GM21526 (cell line): ENCODE data around the gene EPHB4.
"Not testable (repeated sequence)": the region's sequence is repeated elsewhere in the genome, so short reads cannot be mapped to it uniquely, and the experiment has no call there.

ENCODE experiments used
- ATAC-seq: cut with Tn5 transposase; IDR thresholded peaks from one replicate; pipeline ENCODE4 v1.9.1; 2021; ENCODE audit warnings: moderate library complexity; ENCODE audit not compliant: unreplicated experiment, low FRiP score

The EPHB4 gene

DNA sequence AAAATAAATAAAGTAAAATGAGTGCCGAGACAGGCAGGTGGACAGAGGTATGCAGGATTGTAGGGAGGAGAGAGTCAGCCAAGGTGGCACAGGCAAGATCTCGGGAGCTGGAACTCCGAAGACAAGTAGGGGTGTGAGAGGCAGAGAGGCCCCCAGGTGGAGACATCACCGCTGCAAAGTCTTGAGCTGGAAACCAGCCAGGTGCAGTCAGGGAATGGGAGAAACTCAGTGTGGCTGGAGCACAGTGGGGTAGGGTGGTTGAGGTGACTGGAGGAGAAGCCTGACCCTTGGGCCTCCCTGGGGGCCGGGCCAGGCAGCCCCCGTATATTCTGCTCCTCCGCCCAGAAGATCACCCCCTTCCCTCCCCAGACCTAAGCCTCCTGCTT is 4.2 kb downstream of the EPHB4 start:
- no peak for ATAC-seq

DNA sequence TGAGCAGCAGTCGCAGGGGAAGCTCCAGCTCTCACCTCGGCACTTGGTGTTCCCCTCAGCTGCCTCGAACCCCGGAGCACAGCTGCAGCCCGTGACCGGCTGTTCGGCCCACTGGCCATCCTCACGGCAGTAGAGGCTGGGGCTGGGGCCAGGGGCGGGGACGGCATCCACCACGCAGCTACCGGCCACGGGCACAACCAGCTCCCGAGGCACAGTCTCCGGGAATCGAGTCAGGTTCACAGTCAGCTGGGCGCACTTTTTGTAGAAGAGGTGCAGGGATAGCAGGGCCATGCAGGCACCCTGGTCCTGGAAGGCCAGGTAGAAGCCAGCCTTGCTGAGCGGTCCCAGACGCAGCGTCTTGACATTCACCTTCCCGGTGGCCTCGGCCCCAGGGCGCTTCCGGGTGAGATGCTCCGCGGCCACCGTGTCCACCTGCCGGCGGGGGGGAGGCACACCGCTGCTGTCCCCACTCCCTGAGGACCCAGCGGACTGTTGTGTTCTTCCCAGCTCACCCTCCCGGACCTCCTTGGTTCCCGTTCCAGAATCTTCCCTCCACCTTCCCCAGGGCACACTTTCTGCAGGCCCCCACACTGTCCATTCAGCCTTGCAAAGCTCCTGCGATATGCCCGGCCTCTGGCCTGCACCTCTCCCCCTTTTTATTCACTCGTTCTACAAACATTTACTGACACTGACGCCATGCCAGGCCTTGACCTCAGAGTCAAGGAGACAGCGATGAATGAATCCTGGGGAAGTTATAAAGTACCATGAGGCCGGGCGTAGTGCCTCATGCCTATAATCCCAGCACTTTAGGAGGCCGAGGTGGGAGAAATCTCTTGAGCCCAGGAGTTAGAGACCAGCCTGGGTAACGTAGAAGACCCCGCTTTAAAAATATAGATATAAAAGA is 4.8 kb downstream of the EPHB4 start:
- ATAC-seq = no peak

DNA sequence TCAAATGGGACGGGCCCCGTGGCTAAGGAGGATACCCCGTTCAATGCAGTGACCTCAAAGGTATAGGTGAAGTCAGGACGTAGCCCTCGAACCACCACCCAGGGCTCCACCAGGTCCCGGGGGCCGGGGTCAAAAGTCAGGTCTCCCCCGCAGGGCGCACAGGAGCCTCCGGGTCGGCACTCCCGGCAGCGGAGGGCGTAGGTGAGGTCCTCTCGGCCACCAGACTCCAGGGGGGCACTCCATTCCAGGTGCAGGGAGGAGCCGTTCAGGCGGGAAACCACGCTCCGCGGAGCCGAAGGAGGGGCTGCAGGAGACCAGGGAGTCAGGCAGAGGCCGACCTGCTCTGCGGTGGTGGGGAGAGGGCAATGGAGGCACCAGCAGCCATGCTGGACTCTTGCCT is 7.7 kb downstream of the EPHB4 start:
- no peak for ATAC-seq

DNA sequence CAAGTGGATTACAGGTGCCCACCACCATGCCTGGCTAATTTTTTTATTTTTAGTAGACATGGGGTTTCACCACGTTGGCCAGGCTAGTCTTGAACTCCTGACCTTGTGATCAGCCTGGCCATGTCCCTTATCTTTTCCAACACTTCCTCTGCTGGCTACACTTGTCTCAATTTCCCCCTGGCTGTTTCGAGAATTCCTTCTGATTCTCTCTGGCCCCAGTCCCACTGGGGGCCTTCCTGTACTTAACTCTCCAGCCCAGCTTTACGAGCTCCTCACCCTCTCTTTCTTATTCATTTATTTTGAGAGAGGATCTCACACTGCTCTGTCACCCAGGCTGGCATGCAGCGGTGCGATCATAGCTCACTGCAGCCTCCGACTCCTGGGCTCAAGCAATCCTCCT is 8.5 kb downstream of the EPHB4 start:
- no peak for ATAC-seq

DNA sequence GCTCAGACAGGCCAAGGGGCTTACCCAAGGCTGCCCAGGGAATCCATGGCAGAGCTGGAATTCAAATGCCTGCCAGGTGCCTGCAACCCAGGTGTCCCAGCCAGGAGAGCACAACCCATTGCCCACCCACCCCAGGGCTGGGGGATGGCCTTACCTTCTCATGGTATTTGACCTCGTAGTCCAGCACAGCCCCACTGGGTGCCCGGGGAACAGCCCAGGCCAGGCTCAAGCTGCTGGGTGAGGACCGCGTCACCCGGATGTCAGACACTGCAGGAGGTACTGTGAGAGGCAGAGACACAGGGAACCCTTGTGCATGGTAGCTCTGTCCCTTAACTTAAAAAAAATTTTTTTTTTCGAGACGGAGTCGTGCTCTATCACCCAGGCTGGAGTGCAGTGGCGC is 9.0 kb downstream of the EPHB4 start:
- no peak for ATAC-seq

DNA sequence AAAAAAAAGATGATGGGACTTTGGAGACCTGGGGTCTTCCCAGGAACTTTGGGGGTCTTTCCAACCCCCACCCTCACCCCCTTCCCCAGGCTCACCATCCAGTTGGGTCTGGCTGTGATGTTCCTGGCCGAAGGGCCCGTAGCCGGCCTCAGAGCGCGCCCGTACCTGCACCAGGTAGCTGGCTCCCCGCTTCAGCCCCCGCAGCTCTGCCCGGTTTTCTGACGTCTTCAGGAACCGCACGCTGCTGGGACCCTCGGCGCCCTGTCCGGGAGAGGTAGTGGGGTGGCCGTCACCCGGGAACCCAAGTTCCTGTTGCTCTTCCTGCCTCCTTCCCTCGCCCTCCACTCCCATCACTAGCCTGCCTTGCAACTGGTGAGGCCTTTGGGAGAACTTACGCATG is 10.2 kb downstream of the EPHB4 start:
- no peak for ATAC-seq

DNA sequence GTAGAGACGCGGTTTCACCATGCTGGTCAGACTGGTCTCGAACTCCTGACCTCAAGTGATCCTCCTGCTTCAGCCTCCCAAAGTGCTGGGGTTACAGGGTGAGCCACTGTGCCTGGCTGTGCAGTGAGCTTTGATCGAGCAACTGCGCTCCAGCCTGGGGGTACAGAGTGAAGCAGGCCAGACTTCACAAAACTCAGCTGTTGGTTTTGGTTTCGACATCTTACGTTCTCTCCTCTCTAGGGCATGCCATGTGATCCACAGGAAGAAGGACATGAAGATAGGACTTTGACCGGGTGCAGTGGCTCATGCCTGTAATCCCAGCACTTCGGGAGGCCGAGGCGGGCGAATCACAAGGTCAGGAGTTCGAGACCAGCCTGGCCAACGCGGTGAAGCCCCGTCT is 10.8 kb downstream of the EPHB4 start:
- not testable (repeated sequence) for ATAC-seq

DNA sequence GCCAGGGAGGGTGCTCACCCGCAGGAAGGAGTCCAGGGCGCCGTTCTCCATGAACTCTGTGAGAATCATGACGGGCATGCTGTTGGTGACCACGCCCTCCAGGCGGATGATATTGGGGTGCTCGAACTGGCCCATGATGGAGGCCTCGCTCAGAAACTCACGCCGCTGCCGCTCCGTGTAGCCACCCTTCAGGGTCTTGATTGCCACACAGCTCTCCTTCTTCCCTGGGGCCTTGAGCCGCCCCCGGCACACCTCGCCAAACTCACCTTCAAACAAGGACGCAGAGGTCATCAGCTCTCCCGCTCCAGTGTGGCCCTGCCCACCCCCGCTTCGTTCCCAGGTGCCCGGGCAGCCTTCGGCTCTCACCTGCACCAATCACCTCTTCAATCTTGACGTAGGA is 14.6 kb downstream of the EPHB4 start:
- no peak for ATAC-seq

DNA sequence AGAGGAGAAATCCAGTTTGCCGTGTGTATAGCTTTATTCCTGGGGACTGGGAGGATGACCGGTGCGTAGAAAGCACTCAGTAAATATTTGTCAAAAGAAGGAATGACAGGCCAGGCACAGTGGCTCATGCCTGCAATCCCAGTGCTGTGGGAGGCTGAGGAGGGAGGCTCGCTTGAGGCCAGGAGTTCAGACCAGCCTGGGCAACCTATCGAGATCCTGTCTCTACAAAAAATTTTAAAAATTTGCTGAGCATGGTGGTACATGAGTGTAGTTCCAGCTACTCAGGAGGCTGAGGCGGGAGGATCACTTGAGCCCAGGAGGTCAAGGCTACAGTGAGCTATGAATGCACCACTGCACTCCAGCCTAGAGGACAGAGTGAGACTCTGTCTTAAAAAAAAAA is 15.8 kb downstream of the EPHB4 start:
- ATAC-seq = no peak

DNA sequence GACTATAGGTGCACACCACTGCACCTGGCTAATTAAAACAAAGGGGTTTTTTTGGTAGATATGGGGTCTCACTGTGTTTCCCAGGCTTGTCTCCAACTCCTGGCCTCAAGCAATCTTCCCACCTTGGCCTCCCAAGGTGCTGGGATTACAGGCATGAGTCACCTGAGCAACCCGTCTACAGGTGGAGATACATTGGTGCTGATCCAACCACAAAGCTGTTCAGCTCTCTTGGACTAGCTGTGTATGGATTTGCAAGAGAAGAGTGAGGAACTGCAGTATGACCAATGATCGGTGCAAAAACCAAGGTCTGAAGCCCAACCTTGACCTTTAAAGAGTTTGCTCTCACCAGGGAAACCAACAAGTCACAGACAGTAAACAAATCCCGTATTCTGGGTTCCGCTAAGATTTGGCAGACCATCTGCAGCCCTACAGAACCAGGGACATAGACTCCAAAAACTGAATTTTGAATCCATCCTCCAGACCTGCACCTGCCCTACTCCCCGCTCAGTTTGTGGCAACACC is 18.9 kb downstream of the EPHB4 start:
- ATAC-seq = no peak

DNA sequence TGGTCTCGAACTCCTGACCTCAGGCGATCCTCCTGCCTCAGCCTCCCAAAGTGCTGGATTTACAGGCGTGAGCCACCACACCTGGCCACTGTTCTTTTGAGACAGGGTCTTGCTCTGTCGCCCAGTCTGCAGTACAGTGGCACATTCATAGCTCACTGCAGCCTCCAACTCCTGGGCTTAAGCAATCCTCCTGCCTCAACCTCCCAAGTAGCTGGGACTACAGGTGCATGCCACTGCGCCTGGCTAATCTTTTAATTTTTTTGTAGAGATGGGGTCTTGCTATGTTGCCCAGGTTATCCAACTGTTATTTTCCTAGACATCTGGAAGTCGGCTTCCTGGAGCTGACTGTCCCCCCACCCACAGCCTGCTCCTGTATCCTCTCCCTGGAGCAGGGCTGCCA is 20.4 kb downstream of the EPHB4 start:
- not testable (repeated sequence) for ATAC-seq

DNA sequence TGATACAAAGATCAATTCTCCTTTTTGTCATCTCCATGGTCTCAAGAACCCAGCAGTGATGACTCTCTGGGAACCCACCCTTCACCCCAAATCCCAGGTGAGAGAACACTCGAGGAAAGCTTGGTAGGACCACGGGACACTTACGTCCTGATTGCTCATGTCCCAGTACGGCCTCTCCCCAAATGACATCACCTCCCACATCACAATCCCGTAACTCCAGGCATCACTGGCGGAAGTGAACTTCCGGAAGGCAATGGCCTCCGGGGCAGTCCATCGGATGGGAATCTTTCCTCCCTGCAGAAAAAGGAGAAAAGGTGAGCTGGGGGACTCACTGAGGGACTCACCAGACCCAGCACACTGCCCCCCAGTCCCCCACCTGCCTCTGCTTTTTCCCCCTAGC is 21.0 kb downstream of the EPHB4 start:
- ATAC-seq = no peak

DNA sequence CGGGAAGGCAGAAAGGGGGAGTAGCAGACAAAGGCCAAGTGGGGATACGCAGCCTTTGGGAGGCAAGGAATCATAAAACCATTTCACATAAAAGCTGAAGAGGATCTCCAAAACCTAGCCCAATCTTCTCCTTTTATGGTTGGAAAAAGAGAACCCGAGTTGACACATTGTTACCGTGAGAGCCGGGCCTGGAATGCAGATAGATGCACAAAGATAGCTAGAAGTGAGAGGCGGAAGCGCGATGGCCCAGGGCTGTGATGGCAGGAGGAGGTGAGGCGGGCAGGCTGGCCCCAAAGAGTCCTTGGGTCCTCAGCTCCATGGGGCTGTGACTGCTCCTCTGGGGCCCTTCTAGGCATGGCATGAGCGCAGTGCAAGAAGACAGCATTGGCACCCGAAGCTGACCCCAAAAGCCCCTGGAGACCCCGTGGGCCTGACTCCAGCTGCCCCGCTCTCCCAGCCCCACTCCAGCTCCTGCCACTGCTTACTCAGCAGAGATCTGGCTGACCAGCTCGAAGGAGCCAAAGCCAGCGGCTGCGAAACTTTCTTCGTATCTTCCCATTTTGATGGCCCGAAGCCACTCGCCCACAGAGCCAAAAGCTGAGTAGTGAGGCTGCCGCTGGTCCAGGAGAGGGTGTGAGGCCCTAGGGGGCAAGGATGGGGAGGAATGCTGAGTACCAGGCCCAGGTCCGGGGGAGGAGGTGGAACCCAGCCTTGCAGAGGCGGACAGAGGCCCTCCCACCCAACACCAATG is 22.5 kb downstream of the EPHB4 start:
- no peak for ATAC-seq

DNA sequence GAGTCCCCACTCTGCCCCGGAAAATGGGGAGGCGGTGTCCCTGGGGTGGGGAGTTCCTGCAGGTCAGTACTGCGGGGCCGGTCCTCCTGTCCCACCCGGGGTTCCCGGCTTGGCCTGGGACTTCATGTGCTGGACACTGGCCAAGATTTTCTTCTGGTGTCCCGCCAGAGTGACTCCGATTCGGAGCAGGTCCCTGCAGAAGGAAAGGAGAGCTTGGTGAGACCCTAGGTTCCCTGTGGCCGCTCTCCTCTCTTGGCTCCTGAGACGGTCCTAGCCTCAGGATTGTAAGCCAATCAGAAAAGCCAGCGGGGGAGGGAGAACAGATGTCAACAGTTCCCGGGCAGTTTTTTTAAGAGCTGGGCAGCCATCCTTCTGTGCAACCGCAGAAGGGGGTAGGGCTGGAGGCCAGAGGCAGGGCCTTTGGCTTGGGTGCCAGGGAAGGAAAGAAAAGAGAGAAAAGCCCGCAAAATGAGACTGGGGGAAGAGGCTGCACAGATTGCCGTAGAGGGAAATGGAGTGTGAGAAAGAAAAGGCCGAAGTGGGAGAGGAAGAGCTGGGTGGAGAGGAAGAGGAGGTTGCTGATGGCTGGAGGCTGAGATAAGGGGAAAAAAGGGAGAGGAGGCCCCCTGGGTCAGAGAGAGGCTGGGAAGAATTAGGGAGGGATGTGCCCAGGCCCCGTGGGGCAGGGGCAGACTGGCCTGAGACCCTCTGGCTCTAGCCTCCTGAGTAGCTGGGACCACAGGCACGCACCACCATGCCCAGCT is 23.7 kb downstream of the EPHB4 start:
- peak; percentile 93 for ATAC-seq

DNA sequence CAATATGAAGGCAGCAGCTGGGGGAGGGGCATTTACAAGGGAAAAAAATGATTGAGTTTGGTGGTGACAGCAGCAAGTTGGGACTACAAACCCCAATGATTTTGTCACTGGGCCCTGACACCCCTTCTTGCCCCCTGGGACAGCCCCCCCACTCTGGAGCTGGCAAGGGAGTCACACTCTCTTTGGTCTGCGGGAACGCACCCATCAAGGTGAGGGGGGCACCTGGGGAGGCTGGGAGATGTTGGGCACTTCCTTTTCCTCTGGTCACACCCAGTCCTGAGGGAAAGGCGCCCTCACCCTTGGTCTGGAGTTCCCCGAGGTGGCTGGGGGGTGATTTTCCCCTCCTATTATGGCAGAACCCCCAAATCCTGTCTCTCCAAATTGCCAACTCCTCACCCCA is 24.4 kb downstream of the EPHB4 start:
- no peak for ATAC-seq

DNA sequence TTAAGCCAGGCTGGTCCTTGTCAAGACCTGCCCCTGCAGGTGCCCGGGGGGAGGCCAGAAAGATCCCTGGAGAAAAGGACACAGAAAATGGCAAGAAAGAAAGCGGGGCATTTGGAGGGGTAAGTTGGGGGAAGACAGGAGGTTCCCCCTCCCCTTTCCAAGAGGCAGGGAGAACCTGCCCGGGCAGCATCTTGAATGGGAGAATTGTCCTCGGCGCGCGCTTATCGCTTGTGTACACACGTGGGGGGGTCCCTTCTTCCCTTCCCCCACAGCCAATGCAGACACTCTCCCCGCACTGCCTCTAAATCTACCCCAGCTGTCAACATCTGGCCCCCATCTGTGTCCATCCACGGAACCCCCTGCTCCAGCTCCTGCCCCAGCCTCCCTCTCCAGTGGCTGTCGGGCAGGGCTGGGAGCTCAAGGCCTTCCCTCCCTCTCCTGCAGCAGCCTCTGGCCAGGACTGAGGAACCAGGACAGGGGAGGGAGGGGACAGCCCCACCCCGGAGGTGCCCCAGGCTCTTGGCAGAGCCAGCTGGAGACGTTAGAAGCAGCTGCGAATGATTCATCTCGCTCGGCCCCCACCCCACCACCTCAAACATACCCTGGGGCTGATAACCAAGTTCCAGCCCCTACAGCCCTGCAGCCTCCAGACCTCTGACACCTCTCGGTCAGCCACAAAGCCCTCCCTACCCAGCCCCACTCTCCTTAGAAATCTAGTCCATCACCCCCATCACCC is 25.3 kb downstream of the EPHB4 start:
- ATAC-seq = no peak

DNA sequence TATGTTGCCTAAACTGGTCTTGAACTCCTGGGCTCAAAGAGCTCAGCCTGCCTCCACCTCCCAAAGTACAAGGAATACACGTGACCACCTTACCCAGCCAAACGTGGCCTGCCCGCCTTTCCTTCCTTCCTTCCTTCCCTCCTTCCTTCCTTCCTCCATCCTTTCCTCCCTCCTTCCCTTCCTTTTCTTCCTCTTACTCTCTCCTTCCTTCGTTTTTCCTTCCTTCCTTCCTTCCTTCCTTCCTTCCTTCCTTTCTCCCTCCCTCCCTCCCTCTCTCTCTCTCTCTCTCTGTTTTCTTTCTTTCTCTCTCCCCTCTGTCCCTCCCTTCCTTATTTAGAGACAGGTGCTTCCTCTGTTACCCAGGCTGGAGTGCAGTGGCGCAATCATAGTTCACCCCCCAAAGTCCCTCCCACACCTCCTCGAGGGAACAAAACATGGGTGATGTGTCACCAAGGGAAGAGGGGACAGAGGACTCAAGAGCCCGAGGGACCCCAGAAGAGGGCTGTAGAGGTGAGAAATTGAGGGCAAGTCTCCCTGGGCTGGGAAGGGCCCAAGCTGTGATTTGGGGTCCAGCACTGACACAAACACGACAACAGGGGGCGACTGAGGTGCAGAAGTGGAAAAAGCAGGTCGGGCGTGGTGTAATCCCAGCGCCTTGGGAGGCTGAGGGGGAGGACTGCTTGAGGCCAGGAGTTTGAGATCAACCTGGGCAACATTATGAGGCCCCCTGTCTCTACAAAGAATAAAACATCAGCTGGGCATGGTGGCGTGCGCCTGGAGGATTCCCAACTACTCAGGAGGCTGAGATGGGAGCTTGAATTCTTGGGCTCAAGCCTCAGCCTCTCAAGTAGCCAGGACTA is 28.1 kb downstream of the EPHB4 start:
- ATAC-seq = no peak

DNA sequence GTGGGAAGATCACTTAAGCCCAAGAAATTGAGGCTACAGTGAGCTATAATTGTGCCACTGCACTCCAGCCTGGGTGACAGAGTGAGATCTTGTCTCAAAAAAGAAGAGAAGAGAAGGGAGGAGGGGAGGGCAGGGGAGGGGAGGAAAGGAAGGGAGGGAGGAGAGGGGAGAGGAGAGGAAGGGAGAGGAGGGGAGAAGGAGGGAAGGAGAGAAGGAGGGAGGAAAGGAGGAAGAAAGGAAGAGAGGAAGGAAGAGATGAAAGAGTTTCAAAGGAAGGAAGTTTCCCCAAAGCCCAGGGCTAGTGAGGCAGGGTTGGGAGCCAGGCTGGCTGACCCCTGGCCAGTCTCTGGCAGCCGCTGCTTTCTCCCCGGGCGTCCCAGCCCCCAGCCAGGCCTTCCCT is 32.6 kb downstream of the EPHB4 start:
- ATAC-seq = no peak
